ENCODE results near the gene PCNA.
A peak's percentile ranks its signal among the peaks of the same experiment; 100 is the strongest.

The PCNA gene

DNA sequence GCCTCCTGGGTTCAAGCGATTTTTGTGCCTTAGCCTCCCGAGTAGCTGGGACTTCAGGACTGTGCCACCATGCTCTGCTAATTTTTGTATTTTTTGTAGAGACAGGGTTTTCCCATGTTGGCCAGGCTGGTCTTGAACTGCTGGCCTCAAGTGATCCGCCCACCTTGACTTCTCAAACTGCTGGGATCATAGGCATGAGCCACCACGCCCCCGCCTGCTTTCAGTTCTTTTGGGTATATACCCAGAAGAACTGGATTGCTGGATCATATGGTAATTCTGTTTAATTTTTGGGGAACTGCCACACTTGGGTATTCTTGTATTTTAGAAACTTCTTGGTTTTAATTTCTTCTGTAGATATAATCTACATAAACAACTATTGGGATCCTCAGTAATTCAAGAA is 24.1 kb upstream of the PCNA start:
- DNase-seq (ENCODE audit: low read depth in 2 of 2, low spot score in 1 of 2), result no peak

DNA sequence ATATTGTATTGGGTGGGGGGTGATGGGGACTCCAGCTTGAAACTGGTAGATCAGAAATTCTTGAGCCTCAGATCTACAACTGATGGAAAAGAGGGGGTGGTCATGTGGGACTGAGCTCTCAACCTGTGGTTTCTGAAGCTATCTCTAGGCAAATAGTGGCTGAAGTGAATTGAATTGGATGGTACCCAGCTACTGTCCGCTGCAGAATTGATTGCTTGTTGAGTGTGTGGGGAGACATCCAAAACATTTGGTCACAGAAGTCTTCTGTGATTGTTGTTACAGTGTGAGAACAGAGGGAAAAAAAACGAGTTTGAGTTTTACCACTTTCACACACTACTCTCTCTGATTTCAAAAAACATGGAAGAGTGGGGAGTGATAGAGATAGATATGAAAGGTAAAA is 21.9 kb upstream of the PCNA start:
- DNase-seq (ENCODE audit: low read depth in 2 of 2, low spot score in 1 of 2), result no peak

DNA sequence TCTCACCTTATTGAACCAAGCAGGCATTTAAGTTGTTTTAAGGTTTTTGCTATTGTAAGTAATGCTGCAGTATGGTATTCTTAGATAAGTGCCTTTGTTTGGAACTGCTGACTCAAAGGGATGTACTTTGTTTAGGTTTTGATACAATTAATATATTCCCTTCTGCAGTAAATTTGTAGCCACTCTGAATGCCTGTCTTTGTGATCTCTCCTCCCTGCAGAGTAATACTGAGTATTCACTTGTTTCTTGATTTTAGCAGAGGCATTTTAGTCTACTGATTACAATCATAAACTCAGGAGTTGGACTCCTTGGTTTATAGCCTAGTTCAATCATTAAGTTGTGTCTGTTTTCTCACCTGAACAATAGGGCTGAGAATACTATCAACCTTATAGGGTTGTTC is 20.4 kb upstream of the PCNA start:
- DNase-seq (ENCODE audit: low read depth in 2 of 2, low spot score in 1 of 2), result no peak

DNA sequence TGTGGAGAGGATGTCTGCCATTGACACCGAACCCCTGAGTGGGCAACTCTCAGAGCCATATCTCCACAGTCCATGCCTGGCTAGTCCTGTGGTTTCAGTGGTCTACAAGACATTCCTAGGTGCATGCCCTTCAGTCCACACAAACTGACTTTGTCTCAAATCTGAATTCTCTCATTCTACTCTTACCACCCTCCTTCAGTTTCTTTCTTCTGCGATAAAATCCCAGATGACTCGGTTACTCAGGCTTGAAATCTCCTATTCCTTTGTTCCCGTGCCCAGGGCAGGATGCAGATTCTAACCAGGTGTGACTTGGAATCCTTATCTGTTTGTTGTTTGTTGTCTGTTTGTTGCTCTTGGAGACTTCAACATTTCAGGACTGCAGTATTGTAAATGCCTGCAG is 16.3 kb upstream of the PCNA start:
- DNase-seq (ENCODE audit: low read depth in 2 of 2, low spot score in 1 of 2), result no peak

DNA sequence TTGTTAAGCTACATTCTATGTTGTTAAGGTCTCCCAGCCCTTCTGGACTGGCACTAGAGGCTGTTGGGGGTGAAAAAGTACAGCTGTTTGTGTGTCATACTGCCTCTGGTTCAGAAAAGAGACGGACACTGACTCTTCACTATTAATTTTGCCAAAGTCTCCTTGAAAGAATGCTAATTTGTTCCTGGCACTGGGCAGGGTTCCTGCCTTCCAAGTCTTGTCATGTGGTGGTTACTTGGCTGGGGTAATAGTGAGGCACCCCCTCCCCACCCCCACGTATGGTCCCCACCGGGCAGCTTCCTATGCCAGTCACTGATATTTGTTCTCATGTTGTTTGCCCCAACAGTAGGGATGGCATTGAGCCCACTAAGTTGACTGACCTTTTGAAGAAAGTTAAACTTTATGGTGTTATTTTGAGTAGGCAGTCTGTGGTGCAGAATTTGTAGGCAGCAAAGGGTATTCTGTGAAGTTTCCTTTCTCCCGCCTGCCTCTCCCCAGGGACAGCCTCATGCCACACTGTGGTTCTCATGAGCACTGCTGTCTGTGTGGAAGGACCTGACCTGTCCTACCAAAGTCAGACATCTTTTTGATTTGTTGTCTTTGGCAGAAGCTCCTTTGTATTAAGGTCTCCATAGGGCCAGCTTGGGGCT is 15.7 kb upstream of the PCNA start:
- no peak for DNase-seq (ENCODE audit: low read depth in 2 of 2, low spot score in 1 of 2)

DNA sequence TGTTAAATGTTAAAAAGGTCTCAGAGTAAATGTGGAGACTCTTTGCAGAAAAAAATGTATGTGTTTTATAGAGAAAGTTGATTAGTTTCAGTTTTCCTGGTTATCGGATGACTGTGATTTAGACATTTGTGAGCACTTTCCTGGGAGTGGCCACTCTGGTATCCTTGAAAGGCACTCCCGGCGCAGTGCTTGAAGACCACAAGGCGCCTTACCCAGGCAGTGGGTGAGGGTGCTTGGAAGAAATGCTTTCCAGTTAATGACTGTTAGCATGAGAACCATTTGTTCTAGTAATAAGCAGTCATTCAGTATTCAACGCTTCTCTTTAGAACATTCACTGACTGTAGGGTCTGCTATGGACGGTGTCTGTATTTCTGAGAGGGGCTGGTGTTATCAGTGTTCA is 14.2 kb upstream of the PCNA start:
- no peak for DNase-seq (ENCODE audit: low read depth in 2 of 2, low spot score in 1 of 2)

DNA sequence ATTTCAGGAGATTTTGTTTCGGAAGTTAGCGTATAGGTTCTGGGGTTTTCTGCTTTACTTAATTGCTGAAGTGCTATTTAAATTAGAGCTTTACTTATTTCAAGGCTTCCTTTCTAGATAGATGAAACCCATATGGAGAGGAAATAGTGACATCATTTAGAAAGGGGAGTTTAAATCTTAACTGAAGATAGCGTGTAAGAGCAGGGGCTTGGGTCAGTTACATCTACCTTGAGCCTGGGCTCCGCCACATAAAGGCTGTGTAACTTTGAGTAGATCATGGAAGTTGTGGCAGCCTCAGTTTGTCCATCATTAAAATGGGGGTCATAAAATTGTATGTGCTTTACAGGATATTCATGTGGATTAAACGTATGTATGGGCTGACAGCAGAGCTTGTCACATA is 11.7 kb upstream of the PCNA start:
- no peak for DNase-seq (ENCODE audit: low read depth in 2 of 2, low spot score in 1 of 2)

DNA sequence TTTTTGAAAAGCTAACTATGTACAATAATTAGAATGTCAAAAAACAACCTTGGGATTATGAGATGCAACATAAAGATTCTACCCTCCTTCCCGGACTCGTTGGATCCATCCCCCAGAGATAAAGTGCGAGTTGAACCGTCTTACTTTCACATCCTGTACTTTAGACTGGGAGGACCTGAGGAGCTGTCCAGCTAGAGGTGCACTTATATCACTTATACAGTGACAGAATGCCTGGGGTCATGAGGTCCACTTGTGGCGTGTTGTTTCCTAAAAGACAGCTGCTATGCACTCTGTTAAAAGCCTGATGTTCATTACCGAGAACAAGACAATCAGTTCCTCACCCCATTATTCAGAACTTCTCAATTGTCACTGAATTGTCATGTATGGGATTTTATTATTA is 9.1 kb upstream of the PCNA start:
- DNase-seq (ENCODE audit: low read depth in 2 of 2, low spot score in 1 of 2), result no peak

DNA sequence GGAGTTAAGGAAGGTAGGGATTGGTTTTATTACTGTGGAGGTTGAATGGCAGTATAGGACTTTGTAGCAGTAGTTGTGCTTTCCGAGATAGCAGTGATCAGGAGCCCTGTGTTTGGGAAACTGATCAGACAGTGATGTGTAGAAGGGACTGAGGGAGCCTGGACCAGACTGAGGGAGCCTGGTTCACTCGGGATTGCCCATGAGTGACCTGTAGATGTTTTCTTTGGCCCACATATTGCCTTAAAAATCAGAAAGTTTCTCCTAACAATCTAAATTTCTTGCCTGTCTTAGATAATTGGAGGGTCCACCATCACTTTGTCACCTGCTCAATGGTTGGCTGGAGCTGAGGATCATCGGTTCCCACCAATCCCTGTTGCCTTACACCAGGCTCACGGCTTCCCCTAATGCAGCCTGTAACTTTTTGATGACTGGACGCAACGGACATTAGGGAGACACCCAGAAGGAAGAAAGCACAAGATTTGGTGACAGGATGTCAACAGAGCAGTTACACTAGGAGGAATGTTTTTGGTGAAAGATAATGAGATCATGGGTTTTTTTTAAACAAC is 8.2 kb upstream of the PCNA start:
- DNase-seq (ENCODE audit: low read depth in 2 of 2, low spot score in 1 of 2), result no peak

DNA sequence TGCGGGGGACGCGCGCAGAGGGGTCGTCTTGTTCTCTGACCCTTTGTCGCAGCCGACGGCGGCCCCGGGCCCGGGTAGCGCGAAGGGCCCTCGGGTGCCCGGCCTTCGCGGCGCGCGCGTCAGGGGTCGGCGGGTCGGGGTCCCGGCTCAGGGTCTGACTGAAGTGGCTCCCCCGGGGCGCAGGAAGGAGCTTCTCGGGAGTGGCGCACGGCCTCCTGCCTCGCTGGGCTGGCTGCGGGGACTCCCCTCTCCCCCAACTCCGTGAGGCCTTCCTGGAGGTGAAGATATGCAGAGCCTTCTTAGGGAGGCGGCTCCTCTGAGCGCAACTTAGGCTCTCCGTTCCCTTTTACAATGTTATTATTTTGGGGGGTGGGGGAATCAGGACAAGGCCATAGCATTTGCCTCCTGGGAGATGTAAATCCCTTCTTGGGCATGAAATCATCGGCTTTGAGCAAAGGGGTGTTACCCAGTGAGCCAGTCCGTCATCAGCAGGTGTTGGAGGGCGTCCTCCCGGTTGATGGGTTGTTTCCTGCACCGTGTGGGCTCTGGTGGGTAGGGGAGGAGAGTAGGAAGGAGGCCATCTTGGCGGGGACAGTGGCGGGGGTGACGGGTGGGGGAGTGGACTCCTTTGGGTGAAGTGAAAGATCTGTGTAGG is 7.6 kb upstream of the PCNA start:
- DNase-seq (ENCODE audit: low read depth in 2 of 2, low spot score in 1 of 2), result peak; percentile 26 to 32

DNA sequence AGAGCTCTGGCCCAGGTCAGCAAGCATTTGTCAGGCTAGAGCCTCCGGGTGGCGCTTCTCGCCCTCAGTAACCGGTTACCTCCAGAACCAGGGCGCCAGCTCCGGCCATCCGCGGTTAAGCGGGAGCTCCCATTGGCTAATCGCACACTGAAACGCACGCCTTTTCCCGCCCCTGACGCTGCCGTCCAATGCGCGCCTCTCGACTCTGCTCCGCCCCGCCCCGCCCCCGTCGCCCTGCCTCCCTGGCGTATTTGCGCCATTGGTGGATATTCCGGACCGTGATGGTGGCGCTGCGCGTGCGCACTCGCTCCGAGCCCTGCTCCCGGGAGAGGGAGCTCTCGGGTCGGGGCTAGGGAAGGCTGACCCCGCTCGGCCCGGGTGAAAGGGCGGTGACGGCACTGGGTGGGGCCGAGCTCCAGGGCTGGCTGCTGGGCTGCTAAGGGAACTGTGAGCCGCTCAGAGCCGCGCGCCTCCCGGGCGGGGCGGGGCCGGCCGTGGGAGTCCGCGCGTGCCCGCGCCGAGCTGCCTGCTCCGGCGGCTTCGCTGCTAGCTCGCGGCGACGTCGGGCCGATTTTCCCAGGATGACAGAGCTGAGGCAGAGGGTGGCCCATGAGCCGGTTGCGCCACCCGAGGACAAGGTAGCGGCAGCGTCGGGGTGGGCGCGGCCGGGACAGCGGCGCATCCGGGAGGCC is 6.9 kb upstream of the PCNA start, which contains the start of gene CDS2:
Gene CDS2 (plus strand): TSS at position 497 of the 692 bp plus-strand sequence. CDS start 85 bp downstream, at position 582.
- DNase-seq (ENCODE audit: low read depth in 2 of 2, low spot score in 1 of 2), result peak; percentile 100

DNA sequence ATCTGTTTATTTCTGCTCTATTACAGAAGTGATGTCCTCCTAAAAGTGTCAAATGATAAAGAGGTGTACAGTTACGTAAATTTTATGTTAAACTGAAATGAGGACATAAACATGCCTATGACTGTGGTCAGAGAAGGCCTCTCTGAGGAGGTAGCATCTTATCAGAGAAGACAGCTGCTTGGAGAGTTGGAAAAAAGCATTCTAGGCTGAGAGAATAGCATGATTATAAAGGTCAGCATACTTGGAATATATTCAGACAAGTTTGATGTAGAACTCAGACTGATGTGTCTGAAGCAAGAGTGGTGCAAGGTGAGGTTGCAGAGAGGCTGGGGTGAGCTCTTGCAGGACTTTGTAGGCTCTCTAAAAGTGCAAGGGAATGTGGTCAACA is 3.1 kb upstream of the PCNA start:
- DNase-seq (ENCODE audit: low read depth in 2 of 2, low spot score in 1 of 2), result no peak

DNA sequence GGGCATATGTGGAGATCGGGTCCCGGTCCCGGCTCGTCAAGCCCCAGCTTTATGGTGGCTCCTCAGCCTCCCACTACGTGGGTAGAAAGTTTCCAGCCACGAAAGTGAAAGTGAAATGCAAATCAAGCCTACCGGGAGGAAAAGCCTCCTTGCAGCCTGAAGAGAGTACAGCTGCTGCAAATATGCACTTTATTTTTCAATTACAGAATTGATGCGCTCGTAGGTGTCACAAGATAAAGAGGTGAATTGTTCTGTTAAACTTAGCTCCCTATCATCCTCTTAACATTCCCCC is 373 bp upstream of the PCNA start:
- no peak for DNase-seq (ENCODE audit: low read depth in 2 of 2, low spot score in 1 of 2)

DNA sequence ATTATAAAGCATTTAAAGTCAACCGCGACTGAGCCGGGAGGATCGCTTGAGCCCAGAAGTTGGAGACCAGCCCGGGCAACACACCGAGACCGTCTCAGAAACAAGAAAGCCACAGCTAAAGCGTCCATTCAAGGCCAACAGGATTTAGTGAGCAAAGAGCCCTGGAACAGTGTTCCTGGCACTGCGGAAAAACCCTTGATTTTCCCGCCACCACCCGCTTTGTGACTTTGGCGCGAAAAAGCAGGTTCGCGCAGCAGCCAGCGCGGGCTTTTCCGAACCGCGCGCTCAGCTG is 669 bp downstream of the PCNA start:
- no peak for DNase-seq (ENCODE audit: low read depth in 2 of 2, low spot score in 1 of 2)

DNA sequence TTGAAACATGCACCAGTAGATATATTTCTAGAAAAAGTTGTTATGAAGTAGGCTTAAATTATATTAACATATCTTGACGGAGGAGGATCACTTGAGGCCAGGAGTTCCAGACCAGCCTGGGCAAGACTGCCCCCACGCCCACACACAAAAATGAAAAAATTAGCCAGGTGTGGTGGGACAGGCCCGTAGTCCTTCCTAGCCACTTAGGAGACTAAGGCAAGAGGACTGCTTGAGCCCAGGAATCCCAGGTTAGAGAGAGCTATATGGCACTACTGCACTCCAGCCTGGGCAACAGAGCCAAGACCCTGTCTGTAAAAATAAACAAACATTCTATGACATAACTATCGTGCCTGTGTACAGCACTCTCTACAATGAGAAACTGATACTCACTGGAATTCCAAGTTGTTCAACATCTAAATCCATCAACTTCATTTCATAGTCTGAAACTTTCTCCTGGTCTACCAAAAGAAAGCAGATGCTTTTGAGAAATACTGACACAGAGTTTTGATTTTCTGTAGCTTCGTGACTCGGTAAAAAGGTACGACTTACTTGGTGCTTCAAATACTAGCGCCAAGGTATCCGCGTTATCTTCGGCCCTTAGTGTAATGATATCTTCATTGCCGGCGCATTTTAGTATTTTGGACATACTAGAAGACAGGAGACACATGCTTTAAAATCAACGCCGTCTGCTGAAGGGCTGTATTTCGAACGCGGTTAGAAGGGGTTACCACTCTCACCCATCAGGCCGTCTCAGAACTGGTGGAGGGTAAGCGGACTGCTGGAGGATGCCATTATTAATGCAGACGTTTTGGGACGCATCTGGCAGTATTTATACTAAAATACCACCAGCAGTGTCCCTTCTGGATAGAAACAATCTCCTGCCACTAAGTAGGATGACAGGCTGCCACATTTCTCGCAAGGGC is 1.3 kb downstream of the PCNA start:
- no peak for DNase-seq (ENCODE audit: low read depth in 2 of 2, low spot score in 1 of 2)

DNA sequence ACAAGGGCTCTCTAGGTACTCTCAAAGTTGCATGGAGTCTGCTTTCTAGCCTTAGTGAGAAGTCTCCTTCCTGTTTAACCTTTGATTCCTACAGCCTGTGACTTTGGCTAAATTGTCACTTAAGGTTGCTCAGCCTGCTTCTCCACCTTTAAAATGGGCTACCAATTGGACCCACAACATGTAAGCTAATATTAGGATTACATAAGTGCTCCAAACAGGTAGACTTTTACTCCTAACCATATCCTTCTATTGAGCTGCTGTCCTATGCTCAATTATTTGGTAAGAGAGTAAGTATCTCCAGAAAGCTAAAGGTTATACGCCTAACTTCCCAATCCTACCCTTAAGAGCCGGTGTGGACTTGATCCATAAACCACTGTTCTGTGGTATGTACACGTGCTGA is 2.9 kb downstream of the PCNA start:
- DNase-seq (ENCODE audit: low read depth in 2 of 2, low spot score in 1 of 2), result no peak

DNA sequence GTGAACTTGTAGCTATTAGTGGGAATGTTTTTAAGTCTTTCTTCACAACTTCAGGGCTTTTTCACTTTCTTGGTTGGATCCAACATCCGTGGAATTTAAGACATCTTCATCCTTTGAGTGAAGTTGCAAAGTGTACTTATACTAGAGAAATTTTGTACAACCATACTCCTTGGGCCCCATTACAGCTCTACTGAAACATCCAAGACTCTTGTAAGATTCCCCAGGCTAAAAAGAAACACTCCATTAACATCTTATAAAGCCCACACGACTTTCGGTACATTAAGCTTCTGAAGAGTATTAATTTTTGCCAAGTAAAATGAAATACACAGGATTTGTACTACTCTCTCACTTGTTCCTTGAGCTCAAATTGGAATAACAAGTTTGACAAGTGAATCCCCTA is 5.4 kb downstream of the PCNA start:
- no peak for DNase-seq (ENCODE audit: low read depth in 2 of 2, low spot score in 1 of 2)

DNA sequence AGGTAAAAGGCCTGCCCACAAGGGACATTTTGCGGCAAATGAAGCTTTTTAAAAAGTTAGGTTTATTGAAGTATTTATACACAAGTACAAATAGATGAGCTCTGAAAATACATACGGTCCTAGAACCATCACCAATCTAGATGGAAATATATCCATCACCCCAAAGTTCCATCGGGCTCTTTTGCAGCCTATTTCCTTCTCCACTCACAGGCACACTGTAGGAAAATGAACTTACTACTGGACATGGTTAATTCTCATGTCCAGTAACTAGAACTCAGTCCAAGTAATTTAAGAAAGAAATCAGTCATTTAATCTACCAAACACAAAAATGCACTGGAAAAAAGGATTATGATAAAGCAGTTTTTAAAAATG is 6.2 kb downstream of the PCNA start:
- DNase-seq (ENCODE audit: low read depth in 2 of 2, low spot score in 1 of 2), result no peak

DNA sequence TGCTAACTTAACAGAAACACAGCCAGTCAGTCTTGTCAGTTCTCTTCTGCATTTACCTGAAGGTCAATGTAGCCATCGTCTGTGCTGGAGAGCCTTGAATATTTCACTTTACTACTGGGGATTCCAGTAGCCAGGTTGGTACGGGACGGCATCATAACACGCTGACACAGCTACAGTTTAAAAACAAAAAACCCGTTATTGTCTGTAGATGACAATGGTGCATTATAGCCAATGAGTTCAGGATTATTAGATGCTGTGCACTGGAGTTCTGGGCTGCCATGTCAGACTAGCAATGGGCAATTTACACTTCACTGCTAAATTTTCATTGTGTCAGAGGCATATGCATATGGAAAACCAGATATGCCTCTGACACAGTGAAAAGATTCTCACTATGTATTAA is 10.5 kb downstream of the PCNA start:
- no peak for DNase-seq (ENCODE audit: low read depth in 2 of 2, low spot score in 1 of 2)

DNA sequence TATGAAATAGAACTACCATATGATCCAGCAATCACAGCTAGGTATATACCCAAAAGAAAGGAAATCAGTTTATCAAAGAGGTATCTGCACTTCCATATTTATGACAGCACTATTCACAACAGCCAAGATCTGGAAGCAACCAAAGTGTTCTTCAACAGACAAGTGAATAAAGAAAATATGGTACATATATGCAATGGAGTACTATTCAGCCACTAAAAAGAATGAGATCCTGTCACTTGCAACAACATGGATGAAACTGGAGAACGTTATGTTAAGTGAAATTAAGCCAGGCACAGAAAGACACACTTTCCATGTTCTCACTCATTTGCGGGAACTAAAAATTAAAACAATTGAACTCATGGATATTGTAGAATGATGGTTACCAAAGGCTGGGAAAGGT is 15.3 kb downstream of the PCNA start:
- no peak for DNase-seq (ENCODE audit: low read depth in 2 of 2, low spot score in 1 of 2)

DNA sequence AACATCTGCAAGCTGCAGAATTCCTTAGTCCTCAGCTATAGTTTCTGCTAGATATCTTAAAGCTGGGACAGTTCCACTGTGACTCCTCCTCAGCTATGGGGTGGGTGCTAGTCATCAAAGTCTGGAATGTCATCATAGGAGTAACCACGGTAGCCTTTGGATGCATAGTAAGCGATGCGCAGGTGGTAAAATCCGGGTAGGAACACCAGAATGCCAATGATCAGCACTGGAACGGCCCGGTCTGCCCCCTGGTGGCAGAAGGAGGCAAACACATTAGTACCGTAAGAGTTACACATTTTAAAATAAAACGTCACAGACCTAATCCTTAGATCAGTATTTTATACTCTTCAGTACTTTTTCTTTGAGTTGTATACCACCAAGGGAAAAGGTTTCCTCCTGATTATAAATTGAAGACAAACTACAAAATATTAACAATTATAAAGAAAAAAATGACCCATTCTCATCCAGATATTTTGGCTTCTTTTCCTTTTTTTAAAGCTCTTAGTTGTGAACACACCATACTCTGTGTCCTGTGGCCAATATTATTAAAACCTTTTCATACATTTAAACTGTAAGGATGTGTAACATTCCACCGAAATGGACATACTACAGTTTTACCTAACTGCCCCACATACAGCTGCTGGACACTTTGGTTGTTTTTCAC is 18.9 kb downstream of the PCNA start:
- DNase-seq (ENCODE audit: low read depth in 2 of 2, low spot score in 1 of 2), result peak; percentile 41 to 71
